HK-2 (cell line): ENCODE data around the gene MDGA2.
"Not testable (repeated sequence)": the region's sequence is repeated elsewhere in the genome, so short reads cannot be mapped to it uniquely, and the experiment has no call there.

ENCODE experiments used
- DNase-seq: peaks from one replicate; pipeline ENCODE4 v3.0.0-alpha.2; 2018; ENCODE audit not compliant: unreplicated experiment

Gene MDGA2

DNA sequence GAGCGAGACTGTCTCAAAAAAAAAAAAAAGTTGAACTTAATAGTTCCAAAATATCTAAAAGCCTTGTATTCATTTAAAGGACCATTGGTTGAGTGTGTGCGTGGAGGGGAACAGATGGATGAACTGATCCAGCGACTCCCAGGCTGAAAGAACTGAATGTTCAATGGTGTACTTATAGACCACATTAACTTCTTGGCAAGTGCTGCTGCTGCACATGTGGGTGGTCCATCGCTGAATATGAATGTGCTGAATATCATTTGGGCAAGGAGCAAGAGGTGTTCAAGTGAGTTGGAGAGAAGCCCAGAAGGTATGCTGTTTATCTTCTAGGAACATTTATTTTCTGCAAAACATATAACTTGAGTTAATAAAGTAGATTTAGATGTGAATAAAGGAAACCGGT, 734.8 kb downstream of the MDGA2 start:
- DNase-seq = no peak

GRCh38 chr14:46920542-46920941, 754.9 kb downstream of the MDGA2 start:
- DNase-seq = no peak

- DNase-seq = not testable (repeated sequence)
These were observed 759.9 kb downstream of the MDGA2 start for GRCh38 chr14:46915539-46915938.

- DNase-seq = no peak
These were observed 772.6 kb downstream of the MDGA2 start for GRCh38 chr14:46902837-46903236.

GRCh38 chr14:46894476-46894875, 780.9 kb downstream of the MDGA2 start:
- DNase-seq = no peak

GRCh38 chr14:46887144-46887543, 788.3 kb downstream of the MDGA2 start:
- DNase-seq = no peak

DNA sequence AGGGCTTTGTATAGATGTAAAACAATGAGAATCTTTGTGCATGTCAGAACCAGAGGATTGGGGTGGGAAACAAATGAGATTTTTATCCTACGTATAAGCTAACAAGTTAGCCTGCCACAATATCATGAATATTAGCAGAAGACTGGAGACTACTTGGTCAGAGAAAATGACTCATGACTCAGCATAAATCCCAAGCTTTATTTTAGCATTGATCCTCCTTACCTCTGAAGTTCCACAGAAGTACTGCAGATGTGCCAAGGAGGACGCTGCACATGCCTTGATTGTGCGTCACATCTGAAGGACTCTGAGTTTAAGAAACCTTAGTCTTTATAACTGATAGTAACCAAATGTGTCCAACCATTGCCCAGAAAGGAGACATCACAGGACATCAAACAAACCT, 789.8 kb downstream of the MDGA2 start:
- DNase-seq = no peak

DNA sequence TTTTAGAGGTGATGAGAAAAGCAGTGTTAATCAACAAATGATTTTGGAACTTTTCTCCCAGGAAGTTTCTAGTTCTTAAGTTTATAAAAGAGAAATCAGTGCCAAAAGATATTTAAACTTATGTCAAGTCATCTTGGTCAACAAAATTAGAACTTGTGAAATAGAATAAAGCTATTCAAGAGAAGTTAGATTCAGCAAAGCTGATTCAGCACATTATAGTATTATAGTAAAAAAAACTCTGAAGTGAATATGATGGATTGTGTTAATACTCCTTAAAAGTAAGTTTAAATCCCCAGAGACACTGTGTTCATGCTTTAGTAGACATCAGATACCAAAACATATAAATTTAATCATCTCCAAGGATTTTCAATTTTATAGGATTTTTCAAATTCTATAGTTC, 813.7 kb downstream of the MDGA2 start:
- no peak for DNase-seq

GRCh38 chr14:46840944-46841720, 834.3 kb downstream of the MDGA2 start:
- DNase-seq = no peak

GRCh38 chr14:46820291-46820690, 855.1 kb downstream of the MDGA2 start:
- no peak for DNase-seq

GRCh38 chr14:46819117-46819516, 856.3 kb downstream of the MDGA2 start:
- no peak for DNase-seq

GRCh38 chr14:46818147-46818546, 857.3 kb downstream of the MDGA2 start:
- no peak for DNase-seq

GRCh38 chr14:46793144-46793543, 882.3 kb downstream of the MDGA2 start:
- no peak for DNase-seq
